HCT116 (cell line): ENCODE data around the gene CA10. TPM values are rescaled to one million over a fixed set of nuclear protein-coding genes. Genes with fewer than 3 reads are reported as not detected.

Experiments
- ATAC-seq: fragments of 200-7000 bp; cut with Tn5 transposase; 2 replicates; pipeline ENCODE4 v1.9.1; 2020; ENCODE audit warnings: mild to moderate bottlenecking, moderate library complexity
- BruUV-seq: library from RNA; stranded (reverse); fragments of 400-500 nt; replicated peaks from 2 replicates; lab custom pipeline; 2021; lab: Mats Ljungman, UMichigan
- CTCF ChIA-PET: fragments of 300-600 bp; sonication (Branson Sonifier 250); formaldehyde crosslinking; loops from one replicate; lab custom pipeline; 2021; ENCODE audit warnings: antibody characterized with exemption; lab: Charles Lee
- POLR2A ChIA-PET: fragments of 300-600, 350-600 bp; sonication (Branson Sonifier 250); formaldehyde crosslinking; loops from one replicate; lab custom pipeline; 2021; ENCODE audit warnings: antibody characterized with exemption; lab: Charles Lee
- RAD21 ChIA-PET, 2 experiments: fragments of 300-600 bp; sonication (Branson Sonifier 250); formaldehyde crosslinking; loops; one replicate each; lab custom pipeline; 2023; ENCODE audit warnings: low total read pairs in 2 of 2; ENCODE audit not compliant: uncharacterized antibody in 2 of 2, unreplicated experiment in 2 of 2, low non-redundant PET in 1 of 2; lab: Charles Lee
- DNase-seq: peaks from one replicate; pipeline ENCODE4 v3.0.0-alpha.2; 2010; ENCODE audit warnings: low read depth, low spot score
- H2AFZ ChIP-seq: fragments of 200-600 bp; shearing (Covaris generic), sonication (generic); 2 replicates; pipeline ENCODE4 v1.6.1; 2017; ENCODE audit warnings: low read depth, mixed run types, mixed read lengths, antibody characterized with exemption, low read length; ENCODE audit not compliant: poor library complexity, severe bottlenecking
- H3K27ac ChIP-seq: 2 replicates; pipeline ENCODE4 v1.5.1; 2012; ENCODE audit warnings: low read depth, low read length
- H3K27me3 ChIP-seq: fragments of 200-600 bp; sonication (generic); 2 replicates; pipeline ENCODE4 v1.6.1; 2016; ENCODE audit warnings: mixed run types, low read length, mixed read lengths; ENCODE audit not compliant: insufficient read depth
- H3K36me3 ChIP-seq, 2 experiments: fragments of 200-500 bp in 1 of 2; fragments of 200-600 bp in 1 of 2; sonication (Bioruptor generic) in 1 of 2; sonication (generic) in 1 of 2; 2 replicates each; pipeline versions ENCODE4 v1.5.1 to v1.6.1; 2014 to 2016; ENCODE audit warnings: low read length in 2 of 2, inconsistent platforms in 1 of 2, mixed read lengths in 1 of 2, mixed run types in 1 of 2; ENCODE audit not compliant: insufficient read depth in 2 of 2, control insufficient read depth in 1 of 2
- H3K4me1 ChIP-seq, 2 experiments: fragments of 200-600 bp in 1 of 2; sonication (generic) in 1 of 2; 2 replicates each; pipeline versions ENCODE4 v1.5.1 to v1.6.1; 2012 to 2017; ENCODE audit warnings: low read length in 2 of 2, inconsistent platforms in 1 of 2, mild to moderate bottlenecking in 1 of 2, mixed read lengths in 1 of 2, mixed run types in 1 of 2, moderate library complexity in 1 of 2; ENCODE audit not compliant: insufficient read depth in 2 of 2, control insufficient read depth in 1 of 2
- H3K4me2 ChIP-seq: fragments of 200-600 bp; sonication (generic); 2 replicates; pipeline ENCODE4 v1.6.1; 2017; ENCODE audit warnings: mixed run types, low read length, mixed read lengths
- H3K4me3 ChIP-seq, 2 experiments: fragments of 200-600 bp in 1 of 2; sonication (generic) in 1 of 2; replicated peaks in 1 of 2; 2 replicates each; pipeline ENCODE4 v1.5.1; 2011 to 2016; ENCODE audit warnings: low read length in 2 of 2, control low read depth in 1 of 2, low read depth in 1 of 2, mild to moderate bottlenecking in 1 of 2, mixed read lengths in 1 of 2, mixed run types in 1 of 2
- H3K79me2 ChIP-seq: fragments of 200-600 bp; sonication (generic); 2 replicates; pipeline ENCODE4 v1.6.1; 2017; ENCODE audit warnings: mild to moderate bottlenecking, mixed run types, low read length, moderate library complexity, mixed read lengths; ENCODE audit not compliant: insufficient read depth
- H3K9ac ChIP-seq: fragments of 200-600 bp; sonication (generic); 2 replicates; pipeline ENCODE4 v1.6.1; 2016; ENCODE audit warnings: low read length, mixed read lengths
- H3K9me2 ChIP-seq: fragments of 200-600 bp; sonication (generic), shearing (Covaris generic); 2 replicates; pipeline ENCODE4 v1.6.1; 2017; ENCODE audit warnings: mixed run types, mild to moderate bottlenecking, moderate library complexity; ENCODE audit not compliant: insufficient read depth
- H3K9me3 ChIP-seq, 2 experiments: fragments of 200-500 bp in 1 of 2; fragments of 200-600 bp in 1 of 2; sonication (Bioruptor generic) in 1 of 2; sonication (generic) in 1 of 2; 2 replicates each; pipeline ENCODE4 v1.6.1; 2014 to 2017; ENCODE audit warnings: low read length in 2 of 2, mixed read lengths in 2 of 2, inconsistent platforms in 1 of 2, low read depth in 1 of 2, mild to moderate bottlenecking in 1 of 2, mixed run types in 1 of 2, moderate library complexity in 1 of 2; ENCODE audit not compliant: control insufficient read depth in 1 of 2, insufficient read depth in 1 of 2
- H4K20me1 ChIP-seq: fragments of 200-600 bp; sonication (generic), shearing (Covaris generic); 2 replicates; pipeline ENCODE4 v1.6.1; 2017; ENCODE audit warnings: mixed run types, mild to moderate bottlenecking, moderate library complexity; ENCODE audit not compliant: insufficient read depth
- ATF3 ChIP-seq: IDR thresholded peaks from 2 replicates; pipeline ENCODE4 v1.6.1; 2012
- EGR1 ChIP-seq: IDR thresholded peaks from 2 replicates; pipeline ENCODE4 v1.6.1; 2012; ENCODE audit warnings: low read depth
- ELF1 ChIP-seq: IDR thresholded peaks from 2 replicates; pipeline ENCODE4 v1.6.1; 2012; ENCODE audit warnings: low read depth, borderline replicate concordance
- EZH2 ChIP-seq: fragments of 200-600 bp; sonication (generic); IDR thresholded peaks from 2 replicates; pipeline ENCODE4 v1.6.1; 2017; ENCODE audit warnings: antibody characterized with exemption, mixed run types
- FOSL1 ChIP-seq: IDR thresholded peaks from 2 replicates; pipeline ENCODE4 v1.6.1; 2012; ENCODE audit warnings: low read depth
- JUND ChIP-seq: IDR thresholded peaks from 2 replicates; pipeline ENCODE4 v1.6.1; 2012
- POLR2A ChIP-seq: IDR thresholded peaks from 2 replicates; pipeline ENCODE4 v1.7.0; 2011; ENCODE audit warnings: borderline replicate concordance; ENCODE audit not compliant: insufficient read depth, insufficient read length; ENCODE audit errors: extremely low read depth
- POLR2AphosphoS5 ChIP-seq: IDR thresholded peaks from 2 replicates; pipeline ENCODE4 v1.6.1; 2011; ENCODE audit warnings: mild to moderate bottlenecking, low read depth, low read length, moderate library complexity
- SIN3A ChIP-seq: IDR thresholded peaks from 2 replicates; pipeline ENCODE4 v1.6.1; 2012; ENCODE audit warnings: low read depth
- SRF ChIP-seq: IDR thresholded peaks from 2 replicates; pipeline ENCODE4 v1.6.1; 2012; ENCODE audit warnings: low read depth
- TCF7L2 ChIP-seq: IDR thresholded peaks from 2 replicates; pipeline ENCODE4 v1.7.0; 2011; ENCODE audit warnings: borderline replicate concordance, inconsistent platforms; ENCODE audit not compliant: insufficient read depth, insufficient read length; ENCODE audit errors: extremely low read depth
- YY1 ChIP-seq: IDR thresholded peaks from 2 replicates; pipeline ENCODE4 v1.6.1; 2011; ENCODE audit warnings: low read length, low read depth, moderate library complexity, mild to moderate bottlenecking; ENCODE audit not compliant: insufficient replicate concordance; ENCODE audit errors: extremely low read depth
- ZFX ChIP-seq: fragments of 450-650 bp; IDR thresholded peaks from 2 replicates; pipeline ENCODE4 v1.6.1; 2017
- ZNF274 ChIP-seq: fragments of 200-500 bp; sonication (Bioruptor generic); IDR thresholded peaks from 2 replicates; pipeline ENCODE4 v1.6.1; 2014; ENCODE audit warnings: mild to moderate bottlenecking, low read depth, low read length, inconsistent platforms
- intact Hi-C: fragments of 100-400 bp; cut with micrococcal nuclease; formaldehyde crosslinking; loops from 2 replicates; pipeline ENCODE4 v1.10.0; 2022
- total RNA-seq: library from RNA; stranded (reverse); gene quantifications from one replicate; pipeline ENCODE4 v1.2.1, GENCODE V29; 2021; ENCODE audit not compliant: unreplicated experiment
- TF ChIP-seq, protein P1 (sequence below): IDR thresholded peaks from 2 replicates; pipeline ENCODE4 v1.6.1; 2011; ENCODE audit warnings: mild to moderate bottlenecking, low read length, moderate library complexity; ENCODE audit not compliant: insufficient replicate concordance; ENCODE audit errors: extremely low read depth

CA10 gene
- total RNA-seq, 1 experiment from 2014 or later: not detected

- ATAC-seq (no peak), DNase-seq (no peak)
- TF ChIP-seq, protein P1, sequence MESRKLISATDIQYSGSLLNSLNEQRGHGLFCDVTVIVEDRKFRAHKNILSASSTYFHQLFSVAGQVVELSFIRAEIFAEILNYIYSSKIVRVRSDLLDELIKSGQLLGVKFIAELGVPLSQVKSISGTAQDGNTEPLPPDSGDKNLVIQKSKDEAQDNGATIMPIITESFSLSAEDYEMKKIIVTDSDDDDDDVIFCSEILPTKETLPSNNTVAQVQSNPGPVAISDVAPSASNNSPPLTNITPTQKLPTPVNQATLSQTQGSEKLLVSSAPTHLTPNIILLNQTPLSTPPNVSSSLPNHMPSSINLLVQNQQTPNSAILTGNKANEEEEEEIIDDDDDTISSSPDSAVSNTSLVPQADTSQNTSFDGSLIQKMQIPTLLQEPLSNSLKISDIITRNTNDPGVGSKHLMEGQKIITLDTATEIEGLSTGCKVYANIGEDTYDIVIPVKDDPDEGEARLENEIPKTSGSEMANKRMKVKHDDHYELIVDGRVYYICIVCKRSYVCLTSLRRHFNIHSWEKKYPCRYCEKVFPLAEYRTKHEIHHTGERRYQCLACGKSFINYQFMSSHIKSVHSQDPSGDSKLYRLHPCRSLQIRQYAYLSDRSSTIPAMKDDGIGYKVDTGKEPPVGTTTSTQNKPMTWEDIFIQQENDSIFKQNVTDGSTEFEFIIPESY: no peak
- TF ChIP-seq POLR2AphosphoS5 (no peak), YY1 (no peak), TCF7L2 (no peak), POLR2A (no peak), EZH2 (no peak), SIN3A (no peak), EGR1 (no peak), ZFX (no peak), ELF1 (no peak), JUND (no peak), ZNF274 (no peak), SRF (no peak), ATF3 (no peak), FOSL1 (no peak)
- BruUV-seq: no TSS peak
- Histone ChIP-seq H3K9ac (no peak overlapping the region), H2AFZ (no peak overlapping the region), H3K79me2 (no peaks in the 10 kb centered on the region), H3K4me2 (no peak overlapping the region), H3K4me3 (no peak overlapping the region), H3K36me3 (no peaks in the 10 kb centered on the region), H3K9me2 (no peaks in the 10 kb centered on the region), H3K27me3 (no peaks in the 10 kb centered on the region), H3K27ac (no peak overlapping the region), H3K9me3 (no peaks in the 10 kb centered on the region), H4K20me1 (no peaks in the 10 kb centered on the region), H3K4me1 (no peaks in the 10 kb centered on the region)
- ChIA-PET RAD21 (no interaction called here), CTCF (no interaction called here), POLR2A (no interaction called here)
- intact Hi-C loops: no loop called here
Measured at GRCh38 chr17:51802544-51802943, 356.0 kb downstream of the CA10 start.
